HG03280 (cell line): Measurements from ENCODE around the gene AIPL1.

Experiments
- ATAC-seq: cut with Tn5 transposase; IDR thresholded peaks from one replicate; pipeline ENCODE4 v1.9.1; 2021; ENCODE audit warnings: mild to moderate bottlenecking, moderate library complexity; ENCODE audit not compliant: unreplicated experiment

Gene AIPL1

DNA sequence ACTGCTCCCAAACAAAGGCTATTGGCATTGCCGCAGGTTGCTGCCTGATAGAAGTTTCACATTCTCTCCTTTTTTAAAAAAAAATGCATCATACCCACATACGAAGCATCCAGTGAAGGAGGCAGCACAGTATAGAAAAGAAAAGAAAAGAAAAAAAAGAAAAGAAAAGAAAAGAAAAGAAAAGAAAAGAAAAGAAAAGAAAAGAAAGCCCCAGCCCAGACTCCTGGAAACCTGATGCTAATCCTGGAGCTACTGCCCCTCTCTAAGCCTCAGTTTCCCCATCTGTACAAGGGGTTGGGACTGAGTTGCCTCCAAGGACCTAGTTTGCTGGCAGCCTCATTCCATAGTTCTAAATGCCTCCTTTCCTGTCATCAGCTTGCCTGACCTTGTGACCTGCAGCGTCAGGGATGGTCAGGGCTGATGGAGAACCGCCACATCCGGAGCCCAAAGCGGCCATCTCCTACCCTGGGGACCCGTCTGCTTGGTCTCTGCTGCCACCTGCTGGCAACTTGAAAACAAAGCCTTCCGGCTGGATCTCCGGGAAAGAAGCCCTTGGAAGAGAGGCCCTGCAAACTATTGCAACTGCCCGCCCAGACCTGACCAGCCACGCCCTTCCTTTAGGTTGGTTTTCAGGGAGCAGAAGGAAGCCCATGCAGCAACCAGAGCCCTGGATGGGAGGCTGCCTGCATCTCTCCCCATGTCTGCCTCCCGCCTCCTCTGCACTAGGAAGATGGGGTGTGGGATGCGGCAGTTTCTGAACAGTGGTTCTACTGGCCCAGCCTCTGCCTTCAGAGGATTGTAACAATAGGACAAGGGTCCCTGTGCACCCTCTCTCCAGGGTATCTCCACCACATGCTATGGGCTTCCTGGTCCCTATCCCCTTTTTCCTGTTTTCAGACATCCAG is 13.0 kb downstream of the AIPL1 start:
- no peak for ATAC-seq

DNA sequence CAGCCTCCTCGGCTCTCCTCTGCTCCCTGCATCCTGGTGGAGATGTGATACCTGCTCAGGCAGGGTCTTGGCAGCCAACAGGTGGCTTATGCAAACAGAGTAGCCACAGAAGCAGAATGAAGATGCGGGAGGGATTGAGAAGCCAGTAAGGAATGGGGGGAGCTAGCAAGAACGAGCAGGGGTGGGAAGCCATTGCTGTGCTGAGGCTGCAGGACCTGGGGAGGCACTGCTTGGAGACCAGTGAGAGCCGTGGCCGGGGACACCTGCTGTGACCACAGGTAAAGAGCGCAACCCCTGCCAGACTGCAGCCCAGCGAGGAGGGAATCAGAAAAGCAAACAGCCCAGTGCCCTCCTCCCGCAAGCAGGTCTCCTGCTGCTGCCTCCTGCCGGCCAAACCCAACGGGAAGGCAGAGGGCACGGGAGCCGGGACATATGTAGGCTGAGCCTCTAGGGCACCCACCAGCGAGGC is 14.7 kb downstream of the AIPL1 start:
- no peak for ATAC-seq

DNA sequence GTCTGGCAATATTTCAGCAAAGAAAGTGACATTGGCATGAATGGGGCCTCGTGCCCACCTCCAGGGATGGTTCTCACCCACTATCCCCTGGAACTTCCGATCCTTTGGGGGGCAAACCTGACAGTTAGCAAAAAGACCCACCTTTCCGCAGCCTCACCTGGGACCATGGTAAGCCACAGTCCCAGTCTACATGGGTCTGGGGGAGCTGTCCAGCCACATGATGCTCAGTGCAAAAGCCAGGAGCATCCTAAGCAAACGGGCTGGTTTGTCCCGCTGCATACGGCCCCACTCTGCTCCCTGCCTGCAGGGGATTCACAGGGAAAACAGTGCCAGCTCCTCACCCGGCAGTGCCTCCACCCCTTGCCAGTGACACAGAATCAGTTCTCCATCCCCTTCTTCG is 19.3 kb downstream of the AIPL1 start:
- ATAC-seq, result no peak

DNA sequence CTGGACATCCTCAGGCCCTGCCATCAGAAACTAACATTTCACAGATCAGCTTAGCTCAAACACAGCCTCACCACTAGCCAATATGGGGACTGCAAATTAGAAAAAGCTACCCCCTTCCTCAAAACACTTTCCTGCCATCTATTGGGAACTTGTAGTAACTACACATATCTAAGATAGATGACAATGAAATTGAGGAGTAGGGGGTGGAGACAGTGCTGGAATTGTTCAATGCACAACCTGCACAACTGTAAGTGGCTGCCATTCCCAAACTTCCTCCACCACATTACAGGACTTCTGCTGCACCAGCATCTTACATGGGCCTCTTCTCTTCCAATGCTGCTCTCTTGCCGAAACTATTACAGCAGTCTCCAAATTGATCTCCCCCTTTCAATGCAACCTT is 21.9 kb downstream of the AIPL1 start:
- ATAC-seq, result no peak

GRCh38 chr17:6408735-6409134 is 26.2 kb downstream of the AIPL1 start:
- ATAC-seq, result no peak

DNA sequence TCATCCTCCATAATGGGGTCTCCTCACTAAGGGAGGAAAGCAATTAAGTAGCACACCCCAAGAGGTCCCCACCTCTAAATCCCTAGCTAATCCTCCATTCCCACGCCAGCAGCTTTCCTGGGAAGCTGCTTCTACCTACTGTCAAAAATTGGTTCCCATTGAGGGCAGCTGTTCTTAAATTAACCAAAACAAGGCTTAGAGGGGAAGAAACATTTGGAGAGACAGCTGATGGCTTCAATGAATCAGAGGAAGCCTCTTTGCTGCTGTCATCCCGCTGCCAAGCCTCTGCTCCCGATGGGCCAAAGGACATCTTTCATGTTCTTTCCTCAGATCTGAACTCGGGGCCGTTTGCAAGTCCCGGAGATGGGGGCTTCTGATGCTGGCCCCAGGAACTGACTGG is 26.6 kb downstream of the AIPL1 start:
- no peak for ATAC-seq

DNA sequence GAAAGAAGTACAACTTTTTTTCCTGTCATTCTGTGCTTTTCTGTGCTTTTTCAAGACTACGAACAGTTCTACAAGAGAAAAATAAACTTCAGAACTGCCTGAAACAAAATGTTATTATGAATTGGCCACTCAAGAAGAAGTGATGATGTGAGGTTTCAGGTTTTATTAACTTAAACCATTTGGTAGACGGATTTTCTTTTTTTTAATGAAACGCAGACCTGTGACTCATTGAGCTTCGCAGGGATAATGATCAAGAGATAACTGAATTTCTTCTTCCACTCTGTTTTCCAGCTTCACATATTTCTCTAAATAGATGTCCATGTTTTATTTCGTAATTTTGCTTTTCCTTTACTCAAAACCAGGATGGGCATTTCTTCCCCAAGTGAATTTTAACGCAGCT is 32.7 kb downstream of the AIPL1 start:
- no peak for ATAC-seq

GRCh38 chr17:6398955-6399354 is 36.0 kb downstream of the AIPL1 start:
- ATAC-seq, result no peak

DNA sequence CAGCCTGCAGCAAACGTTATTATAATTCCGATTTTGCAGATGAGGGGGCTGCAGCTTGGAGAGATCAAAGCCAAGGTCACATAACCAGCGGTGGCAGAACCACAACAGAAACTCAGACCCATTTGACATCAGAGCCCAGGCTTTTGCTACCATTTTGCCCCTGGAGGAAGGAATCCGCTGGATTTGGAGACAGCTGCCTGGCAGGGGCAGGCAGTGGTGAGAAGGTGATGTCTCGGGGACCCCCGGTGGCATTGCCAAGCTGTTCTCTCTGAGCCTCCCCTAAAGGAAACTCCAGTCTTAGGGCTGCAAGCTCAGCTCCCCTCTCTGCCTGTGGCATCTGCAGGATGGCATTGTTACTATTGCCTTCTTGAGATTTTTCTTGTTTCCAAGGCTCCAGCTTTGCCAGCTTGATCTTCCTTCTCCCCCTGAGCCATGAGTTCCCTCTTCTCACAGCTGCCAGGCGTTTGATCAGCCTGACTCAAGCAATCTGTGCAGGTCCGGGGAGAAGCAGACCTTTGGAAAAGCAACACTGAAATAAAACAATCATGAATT is 40.8 kb downstream of the AIPL1 start:
- ATAC-seq, result no peak

DNA sequence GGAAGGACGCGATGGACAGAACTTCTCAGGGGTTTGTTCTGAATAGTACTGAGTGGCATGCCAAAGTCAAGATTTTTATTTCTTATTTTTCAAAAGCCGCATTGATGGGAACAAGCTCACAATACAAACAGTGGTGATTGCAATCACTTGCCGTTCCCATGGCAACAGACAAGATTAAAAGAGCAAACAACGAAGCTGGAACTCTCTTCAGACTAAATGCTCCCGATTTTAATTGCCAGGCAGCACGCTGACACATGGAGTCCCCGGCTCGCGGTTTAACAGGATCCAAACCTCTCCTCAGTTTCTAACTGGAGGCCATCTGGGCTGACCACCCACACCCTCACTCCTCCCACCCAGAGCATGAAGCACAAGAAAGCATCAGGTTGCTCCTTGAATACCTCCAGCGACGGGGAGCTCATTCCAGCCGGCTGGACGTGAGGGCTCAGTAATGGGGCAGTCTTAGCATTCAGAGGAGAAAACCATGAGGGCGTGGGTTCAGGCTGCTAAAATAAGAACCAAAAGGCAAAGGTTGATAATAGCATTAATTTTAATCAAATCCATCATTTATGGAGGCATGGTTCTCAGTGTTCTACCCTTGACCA is 41.5 kb downstream of the AIPL1 start:
- ATAC-seq, result no peak

DNA sequence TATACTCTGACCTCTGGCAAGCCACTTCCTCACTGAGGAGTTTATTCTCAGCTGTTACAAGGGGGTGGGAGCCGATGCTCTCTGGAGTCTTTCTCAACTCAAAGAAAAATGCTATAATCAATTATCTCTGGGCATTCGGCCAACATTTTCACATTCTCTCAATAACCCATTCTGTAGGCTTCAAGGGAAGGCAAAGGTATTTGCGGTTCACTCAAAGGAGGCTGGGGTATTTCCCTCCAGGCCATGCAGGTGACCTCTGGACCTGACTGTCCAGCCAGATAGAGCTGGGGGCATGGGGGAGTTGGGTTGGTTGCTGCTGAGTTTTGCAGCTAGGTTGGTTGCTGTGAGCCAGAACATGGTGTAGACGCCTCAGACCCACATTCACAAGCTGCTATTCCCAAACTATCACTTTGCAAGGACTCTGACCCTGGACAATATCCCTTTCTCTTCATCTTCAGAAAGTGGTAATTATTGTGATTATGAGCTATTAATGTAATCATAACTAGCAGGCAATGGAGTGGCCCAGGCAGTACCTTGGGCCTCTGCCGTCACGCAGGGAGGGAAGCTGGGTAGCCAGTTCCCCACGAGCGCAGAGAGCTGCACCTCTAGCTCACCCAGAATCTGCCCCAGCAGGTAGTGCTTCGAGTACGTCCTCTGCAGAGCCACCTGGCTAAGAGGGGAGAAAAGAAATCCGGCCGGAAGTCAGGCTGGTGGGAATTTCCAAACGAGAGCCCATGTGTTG is 42.1 kb downstream of the AIPL1 start:
- no peak for ATAC-seq

GRCh38 chr17:6388416-6388815 is 46.5 kb downstream of the AIPL1 start:
- no peak for ATAC-seq

- ATAC-seq, result no peak
These were observed 47.1 kb downstream of the AIPL1 start for GRCh38 chr17:6387858-6388257.

- ATAC-seq, result no peak
These were observed 47.5 kb downstream of the AIPL1 start for GRCh38 chr17:6387442-6387841.

GRCh38 chr17:6386041-6386630 is 48.8 kb downstream of the AIPL1 start:
- ATAC-seq, result no peak

DNA sequence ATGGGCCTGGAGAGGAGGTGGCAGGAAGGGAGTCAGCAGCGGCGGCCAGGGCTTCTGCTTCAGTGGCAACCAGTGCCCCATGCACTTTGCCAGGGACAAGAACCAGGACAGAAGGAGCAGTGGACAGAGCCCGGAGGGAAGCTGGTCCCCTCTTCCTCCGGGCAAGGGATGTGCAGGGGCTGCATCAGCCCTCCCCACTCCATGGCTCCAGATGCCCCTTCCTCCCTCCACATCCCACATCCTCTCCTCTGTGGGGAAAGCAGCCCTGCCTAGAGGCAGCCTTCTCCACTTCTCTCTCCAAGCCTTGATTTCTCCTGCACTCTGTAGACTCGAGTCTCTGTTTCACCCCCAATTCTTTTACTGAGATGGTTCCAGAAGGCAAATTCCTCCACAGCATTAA is 50.4 kb downstream of the AIPL1 start:
- no peak for ATAC-seq

- ATAC-seq, result no peak
These were observed 53.1 kb downstream of the AIPL1 start for GRCh38 chr17:6381526-6382465.

DNA sequence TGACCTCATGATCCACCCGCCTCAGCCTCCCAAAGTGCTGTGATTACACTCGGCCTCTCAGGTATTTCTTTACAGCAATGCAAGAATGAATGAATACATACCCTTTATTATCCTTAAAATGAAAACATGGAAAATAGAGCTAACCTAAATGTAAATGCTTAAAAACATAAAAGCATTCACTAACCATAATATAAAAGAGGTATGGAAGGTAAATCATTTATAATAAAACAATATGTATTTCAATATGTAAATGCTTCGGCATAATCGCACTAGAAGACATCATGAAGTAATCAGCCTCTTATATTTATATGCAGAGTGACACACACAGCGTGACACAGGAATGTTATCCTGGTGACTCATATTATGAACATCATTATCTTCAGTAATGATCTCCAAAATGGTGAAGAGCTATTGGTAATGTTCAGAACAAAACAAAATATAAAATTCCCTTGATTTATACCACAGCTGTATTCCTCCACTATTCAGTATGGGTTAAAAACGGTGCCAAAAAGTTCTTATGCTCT is 53.9 kb downstream of the AIPL1 start:
- ATAC-seq, result no peak

DNA sequence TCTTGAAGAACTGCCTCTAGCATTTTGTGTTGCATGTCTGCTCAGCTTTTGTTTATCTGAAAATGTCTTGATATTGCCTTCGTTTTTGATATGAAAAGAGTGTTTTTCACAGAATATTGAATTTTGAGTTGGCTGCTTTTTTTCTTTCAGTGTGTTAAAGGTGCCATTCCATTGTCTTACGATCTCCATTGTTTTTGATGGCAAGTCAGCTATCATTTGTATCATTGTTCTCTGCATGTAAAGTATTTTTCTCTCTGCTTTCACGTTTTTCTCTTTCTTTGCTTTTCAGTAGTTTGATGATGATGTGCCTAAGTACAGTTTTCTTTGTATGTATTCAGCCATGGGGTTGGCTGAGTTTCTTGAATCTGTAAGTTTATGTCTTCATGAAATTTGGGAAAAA is 57.0 kb downstream of the AIPL1 start:
- ATAC-seq, result no peak

DNA sequence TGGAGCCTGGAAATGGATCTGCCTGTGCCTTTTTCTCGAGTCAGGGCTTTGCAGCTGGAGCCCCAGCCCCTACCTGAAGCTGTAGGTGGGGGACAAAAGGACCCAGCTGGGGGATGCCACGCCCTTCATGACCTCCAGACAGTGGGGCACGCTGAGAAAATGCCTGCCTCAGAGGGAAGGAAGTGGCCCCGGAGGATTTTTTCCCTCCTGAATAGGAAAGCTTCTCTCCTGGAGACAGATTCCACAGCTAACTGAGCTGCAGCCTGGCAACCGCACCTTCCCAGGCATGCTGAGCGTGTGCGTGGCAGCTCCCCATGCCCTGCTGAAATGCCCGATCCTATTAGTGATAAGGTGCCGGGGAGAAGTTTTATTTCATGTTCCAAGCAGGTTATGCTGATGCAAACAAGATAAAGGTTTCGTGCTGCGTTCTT is 58.0 kb downstream of the AIPL1 start:
- ATAC-seq, result no peak
